ENCODE data around the gene TOP3B.

The TOP3B gene

DNA sequence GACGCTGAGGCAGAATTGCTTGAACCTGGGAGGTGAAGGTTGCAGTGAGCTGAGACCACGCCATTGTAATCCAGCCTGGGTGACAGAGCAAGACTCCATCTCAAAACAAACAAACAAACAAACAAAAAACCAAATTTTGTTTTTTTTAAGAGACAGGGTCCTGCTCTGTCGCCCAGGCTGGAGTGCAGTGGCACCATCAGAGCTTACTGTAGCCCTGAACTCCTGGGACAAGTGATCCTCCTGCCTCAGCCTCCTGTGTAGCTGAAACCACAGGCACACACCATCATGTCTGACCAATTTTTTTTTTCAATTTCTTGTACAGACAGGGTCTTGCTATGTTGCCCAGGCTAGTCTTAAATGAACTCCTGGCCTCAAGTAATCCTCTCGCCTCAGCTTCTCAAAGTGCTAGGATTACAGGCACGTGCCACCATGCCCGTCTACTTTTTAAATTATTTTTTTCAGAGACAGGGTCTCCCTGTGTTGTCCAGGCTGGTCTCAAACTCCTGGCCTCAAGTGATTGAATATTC, 16.8 kb downstream of the TOP3B start:
- DNase-seq (ENCODE audit: low read depth, low spot score): no peak
- no peak overlapping the region for H3K4me3 ChIP-seq (ENCODE audit: low read length)

DNA sequence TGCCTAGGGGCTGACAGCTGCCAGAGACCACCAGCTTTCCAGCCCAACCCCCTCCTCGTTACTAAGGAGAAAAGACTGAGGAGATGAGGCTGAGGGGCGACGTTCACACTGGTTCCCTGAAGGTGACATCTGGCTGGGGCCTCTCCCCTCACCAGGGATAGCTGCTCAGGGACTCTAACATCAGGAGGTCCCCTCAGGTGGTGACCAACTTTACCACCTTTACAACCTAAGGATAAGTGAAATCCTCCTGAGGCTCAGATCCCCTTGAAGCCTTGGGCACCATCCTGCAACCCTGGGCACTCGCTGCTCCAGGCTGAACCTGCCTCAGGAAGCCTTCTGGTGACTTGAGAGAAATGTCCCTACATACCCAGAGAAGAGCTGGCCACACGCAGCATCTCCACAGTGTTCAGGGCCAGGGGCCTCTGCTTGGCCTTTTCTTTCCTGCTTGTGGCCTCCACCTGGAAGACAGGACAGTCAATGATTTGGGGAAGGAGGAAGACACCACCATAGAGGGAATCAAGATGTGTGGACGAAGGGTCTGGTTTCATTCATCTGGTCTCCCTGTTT, 17.6 kb downstream of the TOP3B start:
- H3K4me3 ChIP-seq (ENCODE audit: low read length): no peak overlapping the region
- DNase-seq (ENCODE audit: low read depth, low spot score): no peak

DNA sequence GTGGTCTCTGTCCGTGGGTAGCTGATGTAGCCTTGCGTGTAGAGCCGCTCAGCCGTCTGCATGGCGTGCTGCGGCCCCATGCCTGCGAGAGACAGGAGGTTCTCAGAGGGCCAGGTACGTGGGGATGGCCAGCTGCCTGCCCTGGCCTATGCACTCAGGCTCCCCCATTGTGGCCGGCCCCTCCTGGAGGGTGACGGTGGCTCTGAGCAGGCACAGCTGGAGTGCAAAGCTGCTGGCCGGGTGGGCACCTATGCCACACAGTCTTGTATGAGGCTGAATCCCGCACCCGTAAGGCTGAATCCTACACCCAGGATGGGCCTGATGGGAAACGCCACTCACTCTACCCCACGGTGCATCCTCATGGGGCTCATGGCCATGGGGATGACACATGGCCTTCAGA, 18.4 kb downstream of the TOP3B start:
- no peak overlapping the region for H3K4me3 ChIP-seq (ENCODE audit: low read length)
- no peak for DNase-seq (ENCODE audit: low read depth, low spot score)

DNA sequence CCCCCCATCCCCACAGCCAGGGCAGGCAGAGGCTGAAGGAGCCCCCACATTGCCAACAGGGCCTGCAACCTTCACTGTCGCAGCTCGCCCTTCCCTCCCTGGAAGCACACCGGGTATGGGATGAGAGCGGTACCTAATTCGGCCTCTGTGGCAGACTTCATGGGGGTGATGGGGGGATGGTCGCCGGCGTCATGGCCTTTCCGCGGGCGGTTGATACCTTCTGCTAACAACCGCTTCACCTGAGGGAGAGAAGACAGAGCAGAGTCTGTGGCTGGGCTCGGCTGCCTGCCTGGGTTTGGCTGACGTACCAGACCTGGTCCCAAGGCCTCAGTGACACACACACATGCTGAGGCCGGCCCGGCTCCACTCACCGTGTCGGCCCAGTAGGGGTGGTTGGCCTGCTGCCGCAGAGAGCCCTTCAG, 18.8 kb downstream of the TOP3B start:
- H3K4me3 ChIP-seq (ENCODE audit: low read length): no peak overlapping the region
- no peak for DNase-seq (ENCODE audit: low read depth, low spot score)

DNA sequence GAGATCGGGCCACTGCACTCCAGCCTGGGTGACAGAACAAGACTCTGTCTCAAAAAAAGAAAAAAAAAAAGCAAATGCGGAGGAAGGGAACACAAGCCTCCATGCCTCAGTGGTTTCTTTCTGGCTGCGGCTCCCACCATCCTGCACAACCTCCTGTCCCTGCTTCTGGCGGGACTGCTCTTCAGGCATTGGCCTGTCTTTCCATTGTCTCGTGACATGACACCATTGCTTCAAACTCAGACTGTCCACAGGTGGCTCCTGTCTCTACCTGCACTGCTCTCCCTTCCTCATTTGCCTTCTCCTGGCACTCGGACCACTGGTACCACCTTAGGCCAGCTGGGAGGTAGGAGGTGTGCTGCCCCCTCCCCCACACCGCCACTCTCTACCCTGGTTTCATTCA, 19.3 kb downstream of the TOP3B start:
- no peak for DNase-seq (ENCODE audit: low read depth, low spot score)
- H3K4me3 ChIP-seq (ENCODE audit: low read length): no peak overlapping the region

DNA sequence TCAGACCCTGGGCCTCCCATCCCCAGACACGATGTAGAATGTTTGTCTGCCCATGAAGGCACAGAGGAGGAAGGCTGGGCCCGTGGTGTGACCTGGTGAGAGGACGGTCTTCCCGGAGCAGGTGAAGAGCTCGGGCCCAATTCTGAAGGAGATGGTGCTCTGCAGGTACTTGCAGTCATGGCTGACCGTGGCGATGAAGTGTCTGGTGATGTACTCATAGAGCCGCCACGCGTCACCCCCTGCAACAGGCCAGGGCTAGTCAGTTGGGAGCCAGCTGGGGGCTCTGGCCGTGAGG, 20.0 kb downstream of the TOP3B start:
- H3K4me3 ChIP-seq (ENCODE audit: low read length): no peak overlapping the region
- DNase-seq (ENCODE audit: low read depth, low spot score): no peak

DNA sequence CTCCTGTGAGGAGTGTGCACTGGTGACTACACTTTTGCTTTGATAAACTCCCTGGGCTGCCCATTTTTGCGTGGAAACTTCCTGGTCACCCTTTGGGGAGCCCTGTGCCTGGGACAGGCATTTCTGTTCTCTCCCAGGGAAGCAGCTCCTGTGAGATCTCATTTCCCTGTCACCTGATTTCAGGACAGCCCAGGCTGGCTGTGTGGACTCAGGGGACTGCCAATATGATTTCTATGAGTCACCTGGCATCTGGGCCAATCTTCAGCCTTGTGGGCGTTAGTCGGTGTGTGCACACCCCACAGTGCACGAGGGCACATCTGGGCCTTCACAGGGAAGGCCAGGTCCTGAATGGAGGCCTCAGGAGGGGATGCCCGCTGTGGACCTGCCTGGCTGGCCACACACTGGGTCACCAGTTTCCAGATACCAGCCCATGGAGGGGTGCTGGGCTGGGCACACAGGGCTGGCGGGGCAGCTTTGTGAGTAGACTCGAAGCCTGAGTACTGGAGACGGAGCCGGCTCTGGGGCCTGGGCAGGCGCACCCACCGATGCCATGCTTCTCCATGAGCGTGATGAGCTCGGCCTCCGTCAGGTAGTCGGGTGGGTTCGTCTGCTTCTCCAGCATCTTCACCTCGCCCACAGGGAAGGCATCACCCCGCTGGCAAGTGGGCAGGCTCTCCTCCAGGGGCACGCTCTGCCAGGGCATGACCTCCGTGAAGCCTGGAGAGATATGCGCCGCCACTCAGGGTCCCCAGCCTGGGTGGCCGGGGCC, 20.5 kb downstream of the TOP3B start:
- no peak for DNase-seq (ENCODE audit: low read depth, low spot score)
- H3K4me3 ChIP-seq (ENCODE audit: low read length): no peak overlapping the region

DNA sequence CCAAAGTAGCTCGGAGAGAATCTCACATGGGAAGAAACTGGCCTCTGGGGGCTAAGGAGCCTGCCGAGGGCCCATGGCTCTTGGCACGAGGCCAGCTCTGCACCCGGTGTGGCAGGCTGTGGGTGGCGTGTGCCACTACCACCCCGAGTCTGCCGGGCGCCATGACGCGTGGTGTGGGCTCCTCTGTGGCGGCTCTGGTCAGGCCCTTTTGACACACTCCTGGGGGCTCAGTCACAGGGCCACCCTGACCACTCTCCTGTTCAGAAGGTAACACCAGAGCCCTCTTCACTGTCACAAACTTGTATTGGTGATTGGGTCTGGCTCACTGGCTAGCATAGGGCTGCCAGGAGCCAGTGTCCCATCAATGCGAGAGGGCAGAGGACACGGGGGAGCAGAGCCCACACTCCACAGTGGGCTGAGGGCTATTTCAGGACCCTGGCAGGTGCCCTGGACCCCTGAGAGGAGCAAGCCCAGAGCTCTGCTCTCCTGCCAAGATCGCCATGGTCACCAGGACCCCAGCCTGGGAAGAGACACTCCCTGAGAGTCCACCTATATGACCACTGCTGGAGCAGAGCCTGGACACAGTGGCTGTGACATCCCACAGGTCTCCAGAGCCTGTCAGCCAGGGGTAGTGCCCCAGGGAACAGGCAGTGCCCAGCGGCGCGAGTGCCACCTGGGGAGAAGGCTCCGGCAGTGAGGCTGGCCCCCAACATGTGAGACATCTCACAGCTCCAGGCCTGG, 21.3 kb downstream of the TOP3B start:
- DNase-seq (ENCODE audit: low read depth, low spot score): no peak
- no peak overlapping the region for H3K4me3 ChIP-seq (ENCODE audit: low read length)

DNA sequence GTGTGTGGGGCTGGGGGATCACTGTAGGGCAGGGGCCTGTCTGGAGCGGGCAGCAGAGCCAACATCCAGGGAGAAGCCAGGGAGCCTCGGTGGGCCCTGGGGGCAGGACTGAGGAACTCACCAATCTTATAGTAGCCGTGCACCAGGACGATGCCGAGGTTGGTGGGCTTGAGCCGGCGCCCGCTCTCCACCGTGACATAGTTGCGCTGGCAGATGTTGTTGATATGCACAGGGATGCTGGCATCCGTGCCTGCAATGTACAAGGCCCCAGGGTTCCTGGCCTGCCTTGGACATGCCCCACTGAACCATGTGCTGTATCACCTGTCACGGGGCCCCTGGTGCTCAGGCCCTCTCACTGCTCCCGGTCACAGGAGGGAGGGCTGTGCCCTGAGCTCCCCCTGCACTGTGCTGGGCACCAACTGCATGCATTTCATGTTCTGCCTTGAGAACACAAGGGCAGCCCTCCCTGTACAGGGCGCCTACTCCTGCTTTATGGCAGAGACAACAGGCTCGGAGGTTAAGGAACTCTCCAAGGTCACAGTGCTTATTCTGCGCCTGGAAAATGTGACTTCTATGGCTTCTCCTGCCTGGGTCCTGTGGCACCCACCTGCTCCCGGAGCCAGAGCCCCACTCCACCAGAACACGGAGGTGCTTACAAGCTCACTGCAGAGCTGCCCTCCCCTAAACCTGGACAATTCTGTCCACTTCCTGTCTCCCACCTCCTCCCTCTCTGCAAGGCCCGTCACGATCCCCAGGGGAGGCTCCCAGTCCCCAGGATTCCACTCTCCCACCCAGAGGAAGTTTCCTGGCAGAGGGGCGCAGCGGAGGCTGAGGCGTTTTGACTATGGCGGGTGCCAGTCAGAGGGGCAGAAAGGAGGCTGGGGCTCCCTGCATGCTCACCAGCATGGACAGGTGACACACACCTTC, 22.1 kb downstream of the TOP3B start:
- no peak for DNase-seq (ENCODE audit: low read depth, low spot score)
- no peak overlapping the region for H3K4me3 ChIP-seq (ENCODE audit: low read length)

DNA sequence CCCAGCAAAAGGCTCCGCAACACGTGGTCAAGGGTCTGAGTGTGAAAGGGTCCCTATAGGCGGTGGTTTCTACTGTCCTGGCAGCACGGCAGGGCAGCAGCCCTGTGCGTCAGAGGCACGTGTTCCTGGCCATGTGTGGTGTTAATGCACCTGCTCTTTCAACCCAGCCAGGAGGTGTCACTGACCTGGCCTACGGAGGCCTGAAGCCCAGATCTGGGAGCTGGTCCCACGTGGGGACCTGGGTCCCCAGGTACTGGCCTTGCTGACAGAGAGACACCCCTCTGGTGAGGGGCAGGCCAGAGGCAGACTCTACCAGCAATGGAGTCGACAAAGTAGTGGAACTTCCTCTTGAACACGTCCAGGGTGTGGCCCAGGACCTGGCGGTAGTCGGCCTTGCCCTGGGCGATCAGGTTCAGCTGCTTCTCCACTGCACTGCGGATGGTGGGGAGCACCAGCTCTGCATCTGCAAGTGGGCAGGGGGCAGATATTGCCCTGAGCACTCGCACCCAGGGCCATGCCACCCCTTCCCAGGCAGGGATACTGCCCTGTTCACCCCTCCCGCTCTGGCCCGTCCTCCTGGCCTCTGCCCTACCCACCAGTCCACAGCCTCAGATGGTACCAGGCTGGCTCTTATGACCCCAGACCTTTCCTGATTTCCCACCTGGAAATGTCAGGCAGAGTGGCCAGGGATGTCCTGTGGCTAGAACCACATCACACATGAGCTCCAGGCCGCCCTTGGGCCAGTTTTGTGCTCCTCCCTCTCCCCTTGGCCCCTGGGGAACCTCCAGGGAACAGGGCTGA, 23.1 kb downstream of the TOP3B start:
- no peak for DNase-seq (ENCODE audit: low read depth, low spot score)
- H3K4me3 ChIP-seq (ENCODE audit: low read length): no peak overlapping the region

DNA sequence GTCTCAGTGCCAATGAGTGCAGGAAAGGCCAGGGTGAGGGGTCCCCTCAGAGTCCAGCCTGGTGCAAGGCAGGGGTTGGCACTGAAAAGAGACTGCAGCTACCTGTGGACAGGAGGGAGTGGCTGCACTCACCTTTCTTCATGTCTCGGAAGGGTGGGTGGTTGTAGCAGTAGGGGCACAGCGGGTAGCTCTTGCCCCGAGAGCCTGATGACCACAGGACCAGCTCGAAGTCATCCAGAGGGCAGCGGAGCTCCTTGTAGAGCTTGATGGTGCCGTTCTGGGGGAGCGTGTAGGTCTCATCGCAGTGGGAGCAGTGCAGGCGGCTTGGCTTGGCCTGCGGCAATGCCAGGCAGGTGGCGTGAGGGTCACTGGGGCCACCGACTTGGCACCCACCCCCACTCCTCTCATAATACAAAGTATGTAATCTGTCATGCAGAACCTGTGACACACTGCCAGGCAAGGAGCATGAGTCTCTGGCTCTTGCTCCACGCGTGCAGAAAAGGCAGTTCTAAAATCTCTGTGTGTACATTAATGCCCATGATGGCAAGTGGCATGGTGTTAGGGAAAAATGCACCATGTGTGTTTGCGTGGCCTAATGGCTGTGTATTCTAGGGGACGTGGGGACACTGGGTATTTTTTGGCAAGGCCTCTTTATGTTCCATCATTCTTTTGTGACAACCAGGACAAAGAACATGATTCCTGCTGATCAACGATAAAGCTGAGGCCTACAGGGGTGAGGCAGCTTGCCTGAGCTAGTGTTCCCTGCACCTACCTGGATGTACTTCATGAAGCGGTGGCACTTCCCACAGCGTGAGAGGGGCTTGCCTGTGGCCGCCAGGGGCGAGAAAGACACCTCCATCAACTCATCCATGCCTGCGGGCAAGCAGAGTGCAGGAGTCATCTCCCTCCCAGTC, 24.0 kb downstream of the TOP3B start:
- H3K4me3 ChIP-seq (ENCODE audit: low read length): no peak overlapping the region
- no peak for DNase-seq (ENCODE audit: low read depth, low spot score)

DNA sequence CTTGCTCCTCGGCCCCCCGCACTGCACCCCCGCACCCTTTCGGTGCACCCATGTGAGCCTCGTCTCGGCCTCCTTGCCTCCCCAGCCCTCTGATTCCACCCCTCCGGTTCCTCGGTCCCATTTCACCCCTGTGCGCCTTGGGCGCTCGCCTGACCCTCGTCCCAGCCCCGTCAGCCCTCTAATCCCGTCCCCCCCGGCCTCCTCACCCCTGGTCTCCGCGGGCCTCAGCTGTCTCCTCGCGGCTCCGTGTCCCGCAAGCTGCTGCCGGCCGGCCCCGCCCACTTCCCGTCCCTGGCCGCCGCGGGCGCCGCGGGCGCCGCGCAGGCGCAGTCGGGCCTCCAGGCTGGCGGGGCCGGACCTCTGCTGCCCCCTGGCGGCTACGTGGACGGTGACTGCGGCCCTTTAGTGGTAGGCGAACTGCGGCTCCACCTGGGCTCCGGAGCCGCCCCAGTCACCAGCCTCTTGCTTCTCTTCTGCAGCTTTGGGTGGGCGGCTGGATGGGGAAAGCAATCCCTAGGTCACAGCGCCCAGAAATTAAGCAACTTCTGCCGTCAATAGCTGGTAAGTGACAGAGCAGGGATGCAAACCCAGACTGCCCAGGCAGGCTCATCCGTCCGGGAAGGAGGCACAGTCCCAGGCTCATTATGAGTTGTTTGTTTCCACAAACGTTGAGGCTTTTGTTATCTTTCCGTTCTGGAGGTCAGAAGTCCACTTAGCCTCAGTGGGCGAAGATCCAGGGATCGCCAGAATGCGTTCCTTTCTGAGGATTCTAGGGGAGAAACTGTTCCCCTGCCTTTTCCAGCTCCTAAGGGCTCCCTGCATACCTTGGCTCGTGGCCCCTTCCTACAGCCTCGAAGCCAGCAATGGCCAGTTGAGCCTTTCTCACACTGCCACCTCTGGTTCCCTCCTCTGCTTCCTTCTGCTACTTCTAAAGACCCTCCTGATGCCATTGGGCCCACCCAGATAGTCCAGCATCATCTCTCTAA, 29.7 kb downstream of the TOP3B start, which contains the start of gene PPM1F:
Gene PPM1F, minus strand, starts transcription at position 263 of the 986 bp plus-strand sequence. CDS start 6,800 bp downstream, outside the sequence.
- peak within 1 kb of the TSS; percentile 69 for H3K4me3 ChIP-seq (ENCODE audit: low read length)
- peak; percentile 46 for DNase-seq (ENCODE audit: low read depth, low spot score)

DNA sequence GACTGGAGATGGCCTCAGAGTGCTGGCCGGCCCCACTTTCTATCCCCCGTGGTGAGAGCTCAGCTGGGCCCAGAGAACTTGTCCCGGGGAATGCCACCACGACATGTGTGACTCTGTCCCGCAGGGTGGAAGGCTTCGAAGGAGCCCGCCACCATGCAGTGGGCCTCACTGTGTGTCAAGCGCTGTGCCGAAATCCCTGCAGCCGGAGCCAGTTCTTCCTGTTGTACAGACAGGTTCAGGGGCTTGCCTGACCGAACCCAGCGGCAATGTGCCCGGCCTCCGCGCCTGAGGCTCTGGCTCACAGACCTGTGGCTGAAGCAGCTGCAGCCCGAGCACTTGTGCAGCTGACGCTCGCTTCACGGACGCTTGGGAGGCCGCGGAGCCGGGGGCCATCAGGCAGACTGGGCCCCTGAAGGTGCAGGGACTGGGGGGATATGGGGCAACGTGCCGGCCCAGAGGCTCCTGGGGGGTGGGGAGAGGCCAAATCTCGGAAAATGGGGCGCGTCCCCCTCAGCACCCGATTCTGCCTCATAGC, 30.6 kb downstream of the TOP3B start:
- no peak for DNase-seq (ENCODE audit: low read depth, low spot score)
- peak overlapping the region; percentile 69 for H3K4me3 ChIP-seq (ENCODE audit: low read length)

DNA sequence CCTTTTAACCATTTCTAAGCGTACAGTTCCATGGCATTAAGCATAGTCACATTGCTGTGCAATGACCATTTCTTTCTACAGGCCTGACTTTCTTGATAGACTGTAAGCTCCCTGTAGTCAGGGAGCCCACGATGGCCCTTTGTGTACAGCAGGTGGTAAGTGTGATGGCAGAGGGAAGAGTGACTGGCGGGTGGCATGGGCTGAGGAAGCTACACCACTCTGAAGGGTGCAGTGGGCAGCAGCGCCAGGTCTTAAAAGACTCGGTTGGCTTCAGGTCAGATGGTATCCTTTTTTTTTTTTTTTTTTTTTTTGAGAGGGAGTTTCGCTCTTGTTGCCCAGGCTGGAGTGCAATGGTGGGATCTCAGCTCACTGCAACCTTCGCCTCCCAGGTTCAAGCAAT, 31.5 kb downstream of the TOP3B start:
- H3K4me3 ChIP-seq (ENCODE audit: low read length): no peak overlapping the region
- DNase-seq (ENCODE audit: low read depth, low spot score): no peak

DNA sequence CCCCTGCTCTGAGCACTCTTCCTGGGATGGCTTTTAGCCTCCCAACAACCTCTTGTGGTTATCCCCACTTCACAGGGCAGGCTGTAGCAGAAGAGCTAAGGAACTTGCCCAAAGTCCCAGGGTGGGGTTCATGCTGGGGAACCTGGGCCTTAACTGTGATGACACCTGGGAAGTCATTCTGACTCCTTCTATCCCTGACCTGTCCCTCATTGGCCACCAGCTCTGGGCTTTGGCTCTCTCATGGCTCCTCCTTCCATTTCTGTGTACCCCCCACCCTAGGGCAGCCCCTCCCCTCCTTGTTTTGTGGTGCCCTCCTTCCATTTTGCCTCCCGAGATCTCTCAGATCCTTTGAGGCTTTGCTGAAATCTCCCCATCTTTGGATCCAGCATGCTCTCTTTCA, 32.6 kb downstream of the TOP3B start:
- no peak for DNase-seq (ENCODE audit: low read depth, low spot score)
- no peak overlapping the region for H3K4me3 ChIP-seq (ENCODE audit: low read length)

DNA sequence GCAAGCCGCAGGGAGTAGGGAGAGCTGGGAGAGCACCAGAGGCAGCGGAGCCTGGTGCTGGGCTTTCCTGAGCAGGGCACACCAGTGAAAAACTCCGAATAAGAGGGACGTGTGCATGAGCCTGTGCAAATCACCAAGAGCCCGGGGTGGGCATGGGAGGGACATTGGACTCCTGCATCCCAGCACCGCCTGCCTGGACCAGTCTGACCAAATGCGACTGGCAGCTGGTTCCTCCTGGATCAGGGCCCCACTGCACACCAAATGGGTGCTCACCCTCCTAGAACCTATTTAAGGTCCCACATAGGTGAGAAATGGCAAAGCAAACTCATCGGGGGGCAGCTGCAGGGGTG, 33.0 kb downstream of the TOP3B start:
- no peak for DNase-seq (ENCODE audit: low read depth, low spot score)
- H3K4me3 ChIP-seq (ENCODE audit: low read length): no peak overlapping the region
